22Rv1 (cell line): ENCODE results near the gene ZFP62.

Source experiments
- ZFX ChIP-seq: fragments of 450-650 bp; IDR thresholded peaks from 2 replicates; pipeline ENCODE4 v1.6.1; 2017; ENCODE audit warnings: antibody characterized with exemption, borderline replicate concordance
- TF ChIP-seq, protein P1 (sequence below): fragments of 450-650 bp; IDR thresholded peaks from 2 replicates; pipeline ENCODE4 v1.5.1; 2017; ENCODE audit warnings: mild to moderate bottlenecking

DNA sequence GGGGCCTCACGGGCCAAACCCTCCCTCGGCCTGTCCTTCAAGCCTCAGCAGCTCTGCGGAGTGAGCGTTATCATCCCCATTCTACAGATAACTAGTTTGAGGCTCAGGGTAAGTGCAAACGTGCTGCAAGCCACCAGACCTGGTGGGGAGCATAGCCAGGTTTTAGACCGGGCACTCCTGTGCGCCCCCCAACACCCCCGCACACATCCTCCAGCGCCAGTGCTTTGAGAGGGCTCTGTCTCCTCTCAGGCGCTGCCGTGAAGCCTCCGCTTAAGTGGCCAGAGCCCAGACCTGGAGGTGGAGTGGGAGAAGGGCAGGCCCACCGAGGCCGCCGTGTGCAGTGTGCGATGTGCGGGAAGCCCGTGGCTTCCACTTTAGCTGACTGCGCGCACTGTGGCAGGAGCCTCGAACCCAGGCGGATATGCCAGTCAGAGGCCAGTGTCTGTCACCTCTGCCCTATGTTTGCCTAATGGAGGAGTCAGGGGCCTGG lies 56.9 kb downstream of the ZFP62 start:
- TF ChIP-seq, protein P1, sequence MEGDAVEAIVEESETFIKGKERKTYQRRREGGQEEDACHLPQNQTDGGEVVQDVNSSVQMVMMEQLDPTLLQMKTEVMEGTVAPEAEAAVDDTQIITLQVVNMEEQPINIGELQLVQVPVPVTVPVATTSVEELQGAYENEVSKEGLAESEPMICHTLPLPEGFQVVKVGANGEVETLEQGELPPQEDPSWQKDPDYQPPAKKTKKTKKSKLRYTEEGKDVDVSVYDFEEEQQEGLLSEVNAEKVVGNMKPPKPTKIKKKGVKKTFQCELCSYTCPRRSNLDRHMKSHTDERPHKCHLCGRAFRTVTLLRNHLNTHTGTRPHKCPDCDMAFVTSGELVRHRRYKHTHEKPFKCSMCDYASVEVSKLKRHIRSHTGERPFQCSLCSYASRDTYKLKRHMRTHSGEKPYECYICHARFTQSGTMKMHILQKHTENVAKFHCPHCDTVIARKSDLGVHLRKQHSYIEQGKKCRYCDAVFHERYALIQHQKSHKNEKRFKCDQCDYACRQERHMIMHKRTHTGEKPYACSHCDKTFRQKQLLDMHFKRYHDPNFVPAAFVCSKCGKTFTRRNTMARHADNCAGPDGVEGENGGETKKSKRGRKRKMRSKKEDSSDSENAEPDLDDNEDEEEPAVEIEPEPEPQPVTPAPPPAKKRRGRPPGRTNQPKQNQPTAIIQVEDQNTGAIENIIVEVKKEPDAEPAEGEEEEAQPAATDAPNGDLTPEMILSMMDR, result no peak
- TF ChIP-seq ZFX, result no peak
